ENCODE measurements around the gene CAB39. TPM values are rescaled to one million over a fixed set of nuclear protein-coding genes. Genes with fewer than 3 reads are reported as not detected.

CAB39 gene
- total RNA-seq, 4 donors from 2014 or later = 88.5 to 115 (median 108) TPM

DNA sequence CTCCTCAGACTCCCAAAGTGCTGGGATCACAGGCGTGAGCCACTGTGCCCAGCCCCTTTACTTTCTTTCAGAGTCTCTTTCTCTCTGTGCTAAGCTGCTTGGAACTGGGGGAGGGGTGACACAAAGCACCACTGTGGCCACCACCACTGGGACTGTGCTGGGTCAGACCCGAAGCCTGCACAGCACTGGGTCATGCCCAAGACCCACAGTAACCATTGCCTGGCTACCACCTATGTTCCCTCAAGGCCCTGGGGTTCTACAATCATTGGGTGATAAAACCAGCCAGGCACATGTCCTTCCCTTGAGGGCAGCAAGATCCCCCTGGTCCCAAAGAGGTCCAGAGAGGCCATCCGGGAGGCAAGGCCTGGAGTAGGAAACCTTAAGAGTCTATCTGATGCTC lies 9.1 kb upstream of the CAB39 start:
- H3K4me1 ChIP-seq = no peaks in the 10 kb centered on the region
- H3K36me3 ChIP-seq = no peaks in the 10 kb centered on the region
- TF ChIP-seq EP300 (IDR thresholded peaks at IDR 0.05) (no peak), POLR2A (IDR thresholded peaks at IDR 0.05) (no peak), POLR2AphosphoS5 (IDR thresholded peaks at IDR 0.05) (no peak)
- TF ChIP-seq, protein P1, sequence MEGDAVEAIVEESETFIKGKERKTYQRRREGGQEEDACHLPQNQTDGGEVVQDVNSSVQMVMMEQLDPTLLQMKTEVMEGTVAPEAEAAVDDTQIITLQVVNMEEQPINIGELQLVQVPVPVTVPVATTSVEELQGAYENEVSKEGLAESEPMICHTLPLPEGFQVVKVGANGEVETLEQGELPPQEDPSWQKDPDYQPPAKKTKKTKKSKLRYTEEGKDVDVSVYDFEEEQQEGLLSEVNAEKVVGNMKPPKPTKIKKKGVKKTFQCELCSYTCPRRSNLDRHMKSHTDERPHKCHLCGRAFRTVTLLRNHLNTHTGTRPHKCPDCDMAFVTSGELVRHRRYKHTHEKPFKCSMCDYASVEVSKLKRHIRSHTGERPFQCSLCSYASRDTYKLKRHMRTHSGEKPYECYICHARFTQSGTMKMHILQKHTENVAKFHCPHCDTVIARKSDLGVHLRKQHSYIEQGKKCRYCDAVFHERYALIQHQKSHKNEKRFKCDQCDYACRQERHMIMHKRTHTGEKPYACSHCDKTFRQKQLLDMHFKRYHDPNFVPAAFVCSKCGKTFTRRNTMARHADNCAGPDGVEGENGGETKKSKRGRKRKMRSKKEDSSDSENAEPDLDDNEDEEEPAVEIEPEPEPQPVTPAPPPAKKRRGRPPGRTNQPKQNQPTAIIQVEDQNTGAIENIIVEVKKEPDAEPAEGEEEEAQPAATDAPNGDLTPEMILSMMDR (IDR thresholded peaks at IDR 0.05) = no peak
- H3K27me3 ChIP-seq = no peaks in the 10 kb centered on the region
- peaks cover 0 to 7% (median 0%) of the 10 kb centered on the region in 3 donors for H3K9me3 ChIP-seq
- no peak overlapping the region for H3K27ac ChIP-seq
- ATAC-seq = no peak
- 84 to 100% methylated on average over 1 to 2 of the region's 3 CpGs for WGBS, 2 donors (ENCODE audit: low coverage in 1 of 2)
- no peak overlapping the region for H3K4me3 ChIP-seq

DNA sequence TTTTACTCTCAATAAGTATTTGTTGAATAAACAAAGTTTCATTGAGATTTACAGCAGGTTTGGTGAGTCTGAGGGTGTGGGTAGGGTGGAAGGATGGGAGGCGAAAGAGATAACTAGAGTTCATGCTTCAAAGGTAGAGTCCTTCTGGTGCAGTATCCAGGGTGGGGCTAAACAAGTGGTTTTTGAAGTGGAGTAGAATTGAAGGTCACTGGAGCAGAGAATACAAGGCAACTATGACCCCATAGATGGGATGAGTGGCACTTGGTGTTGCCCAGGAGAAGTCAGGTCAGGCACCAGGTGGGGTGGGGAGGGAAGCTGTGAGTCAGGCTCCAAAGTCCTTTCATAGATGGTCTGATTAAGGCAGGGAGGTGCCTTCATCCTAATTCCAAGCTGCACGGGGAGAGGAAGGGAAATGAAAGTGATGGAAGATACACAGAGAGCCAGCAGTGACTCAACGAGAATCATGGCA lies 6.6 kb upstream of the CAB39 start:
- H3K9me3 ChIP-seq = peaks cover 0 to 7% (median 0%) of the 10 kb centered on the region in 3 donors
- WGBS, 2 donors (ENCODE audit: low coverage in 1 of 2) = 57 to 100% methylated on average over 1 of the region's 3 CpGs
- no peak for ATAC-seq
- no peaks in the 10 kb centered on the region for H3K4me1 ChIP-seq
- no peak overlapping the region for H3K27ac ChIP-seq
- TF ChIP-seq EP300 (IDR thresholded peaks at IDR 0.05) = no peak
- TF ChIP-seq, protein P1 (IDR thresholded peaks at IDR 0.05) = no peak
- TF ChIP-seq POLR2AphosphoS5 (IDR thresholded peaks at IDR 0.05) = no peak
- no peak for TF ChIP-seq POLR2A (IDR thresholded peaks at IDR 0.05)
- no peaks in the 10 kb centered on the region for H3K27me3 ChIP-seq
- no peak overlapping the region for H3K4me3 ChIP-seq
- H3K36me3 ChIP-seq = no peaks in the 10 kb centered on the region

DNA sequence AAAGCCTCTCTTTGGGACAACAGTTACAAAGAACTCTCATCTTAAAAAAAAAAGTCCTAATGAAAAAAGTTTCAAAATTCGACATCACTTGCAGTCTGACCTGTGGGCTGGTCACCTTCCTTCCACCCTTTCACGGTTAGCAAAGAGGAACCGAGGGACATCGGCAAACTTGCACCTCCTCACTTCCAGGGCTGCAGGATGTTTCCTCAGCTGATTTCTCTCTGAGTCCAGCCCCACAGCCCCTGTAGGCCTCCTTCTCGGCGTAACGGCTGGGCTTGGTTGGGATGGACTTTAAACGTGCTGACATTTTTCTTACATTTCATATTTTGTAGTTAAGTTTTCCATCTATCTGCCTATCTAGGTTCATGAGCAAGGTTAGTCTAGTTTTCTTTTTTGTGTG lies 5.7 kb upstream of the CAB39 start:
- Histone ChIP-seq H3K4me1 (peaks cover 0 to 4% (median 0%) of the 10 kb centered on the region in 3 donors), H3K27ac (no peak overlapping the region), H3K9me3 (peaks cover 0 to 7% (median 0%) of the 10 kb centered on the region in 3 donors), H3K36me3 (no peaks in the 10 kb centered on the region), H3K4me3 (no peak overlapping the region), H3K27me3 (no peaks in the 10 kb centered on the region)
- no peak for ATAC-seq
- TF ChIP-seq EP300 (IDR thresholded peaks at IDR 0.05) (no peak), POLR2A (IDR thresholded peaks at IDR 0.05) (no peak), POLR2AphosphoS5 (IDR thresholded peaks at IDR 0.05) (no peak)
- TF ChIP-seq, protein P1 (IDR thresholded peaks at IDR 0.05) = no peak
- 55 to 68% methylated on average over 5 to 8 of the region's 8 CpGs for WGBS, 2 donors (ENCODE audit: low coverage in 1 of 2)

DNA sequence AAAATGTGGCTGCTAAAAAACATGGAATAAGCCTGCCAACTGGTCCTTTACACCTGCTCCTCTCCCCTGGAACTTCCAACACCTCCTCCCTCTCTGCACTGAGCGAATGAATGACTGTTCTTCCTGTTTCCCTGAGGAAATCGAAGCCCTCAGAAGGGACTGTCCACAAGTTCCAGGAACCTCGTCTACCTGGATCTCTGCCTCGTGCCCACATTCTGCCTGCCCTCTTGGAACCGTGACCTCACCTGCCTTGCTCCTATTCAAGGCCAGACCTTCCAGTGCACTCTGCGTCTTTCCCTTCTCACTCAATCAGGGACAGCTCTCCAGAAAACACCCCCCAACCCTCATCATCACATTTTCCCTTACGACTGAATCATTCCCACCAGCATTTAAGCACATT lies 4.4 kb upstream of the CAB39 start:
- no peak for ATAC-seq
- Histone ChIP-seq H3K9me3 (no peaks in the 10 kb centered on the region), H3K36me3 (no peaks in the 10 kb centered on the region), H3K4me1 (peaks cover 0 to 8% (median 0%) of the 10 kb centered on the region in 3 donors), H3K27ac (no peak overlapping the region), H3K27me3 (no peaks in the 10 kb centered on the region), H3K4me3 (no peak overlapping the region)
- 67 to 73% methylated on average over 7 of the region's 7 CpGs for WGBS, 2 donors (ENCODE audit: low coverage in 1 of 2)
- TF ChIP-seq, protein P1 (IDR thresholded peaks at IDR 0.05) = no peak
- no peak for TF ChIP-seq EP300 (IDR thresholded peaks at IDR 0.05)
- no peak for TF ChIP-seq POLR2A (IDR thresholded peaks at IDR 0.05)
- TF ChIP-seq POLR2AphosphoS5 (IDR thresholded peaks at IDR 0.05) = no peak

DNA sequence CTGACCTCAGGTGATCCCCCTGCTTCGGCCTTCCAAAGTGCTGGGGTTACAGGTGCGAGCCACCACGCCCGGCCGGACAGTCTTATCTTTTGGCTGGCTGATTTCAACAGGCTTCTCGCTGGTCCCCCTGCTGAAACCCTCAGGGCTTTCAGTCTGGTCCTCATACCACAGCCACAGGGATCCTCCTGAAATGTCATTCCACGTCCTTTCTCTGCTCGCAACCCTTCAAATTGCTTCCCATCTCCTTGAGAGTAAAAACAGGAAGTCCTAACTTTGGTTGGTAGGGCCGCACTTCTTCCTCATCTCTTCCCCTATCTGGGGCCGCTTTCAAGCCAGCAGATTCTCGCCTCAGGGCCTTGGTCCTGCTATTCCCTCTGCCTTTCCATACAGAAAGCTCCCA lies 1.4 kb upstream of the CAB39 start:
- TF ChIP-seq POLR2A (IDR thresholded peaks at IDR 0.05) (no peak), EP300 (IDR thresholded peaks at IDR 0.05) (no peak), POLR2AphosphoS5 (IDR thresholded peaks at IDR 0.05) (no peak)
- TF ChIP-seq, protein P1 (IDR thresholded peaks at IDR 0.05) = no peak
- Histone ChIP-seq H3K9me3 (no peaks in the 10 kb centered on the region), H3K27me3 (no peaks in the 10 kb centered on the region), H3K4me1 (peaks cover 0 to 33% (median 8%) of the 10 kb centered on the region in 3 donors), H3K4me3 (no peak overlapping the region), H3K27ac (no peak overlapping the region), H3K36me3 (no peaks in the 10 kb centered on the region)
- WGBS, 2 donors (ENCODE audit: low coverage in 1 of 2) = 84 to 97% methylated on average over 5 to 11 of the region's 11 CpGs
- ATAC-seq = no peak
